Measurements from ENCODE around the gene PHEX.

PHEX gene

DNA sequence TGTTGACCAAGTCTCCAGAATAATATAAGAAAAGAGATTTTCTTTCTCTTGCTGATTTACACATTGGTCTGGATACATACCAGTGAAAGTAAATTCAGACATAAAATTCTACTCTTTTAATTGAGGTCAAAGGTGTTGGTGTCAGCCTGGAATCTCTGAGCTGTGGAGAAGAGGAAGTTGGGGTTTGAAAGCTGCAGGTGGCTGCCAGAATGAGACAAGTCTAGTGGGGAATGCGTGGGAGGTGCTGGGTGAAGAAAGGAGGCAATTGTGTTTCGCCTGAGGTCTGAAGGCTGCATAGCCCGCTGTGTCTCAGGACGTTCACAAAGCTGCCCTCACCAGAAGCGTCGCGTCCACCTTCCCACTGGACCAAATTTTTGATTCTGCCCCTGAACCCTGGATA is 31.2 kb downstream of the PHEX start:
- Mint-ChIP-seq H3K4me3 (peak overlapping the region; percentile 43 to 59), H3K4me1 (peaks cover 83% of the 10 kb centered on the region), H3K27me3 (no peaks in the 10 kb centered on the region), H3K9me3 (no peaks in the 10 kb centered on the region), H3K27ac (no peak overlapping the region)
- DNase-seq (peak; percentile 8 to 13), ATAC-seq (peak; percentile 54)

- Mint-ChIP-seq H3K4me1 (peaks cover 29% of the 10 kb centered on the region), H3K9me3 (no peaks in the 10 kb centered on the region), H3K27ac (no peak overlapping the region), H3K4me3 (no peak overlapping the region), H3K27me3 (no peaks in the 10 kb centered on the region)
- DNase-seq (no peak), ATAC-seq (no peak)
Measured at GRCh38 chrX:22069586-22069985, 37.5 kb downstream of the PHEX start.

GRCh38 chrX:22073928-22074327 is 41.8 kb downstream of the PHEX start:
- DNase-seq (no peak), ATAC-seq (no peak)
- Mint-ChIP-seq H3K27ac (no peak overlapping the region), H3K4me3 (no peak overlapping the region), H3K27me3 (no peaks in the 10 kb centered on the region), H3K9me3 (no peaks in the 10 kb centered on the region), H3K4me1 (no peaks in the 10 kb centered on the region)

DNA sequence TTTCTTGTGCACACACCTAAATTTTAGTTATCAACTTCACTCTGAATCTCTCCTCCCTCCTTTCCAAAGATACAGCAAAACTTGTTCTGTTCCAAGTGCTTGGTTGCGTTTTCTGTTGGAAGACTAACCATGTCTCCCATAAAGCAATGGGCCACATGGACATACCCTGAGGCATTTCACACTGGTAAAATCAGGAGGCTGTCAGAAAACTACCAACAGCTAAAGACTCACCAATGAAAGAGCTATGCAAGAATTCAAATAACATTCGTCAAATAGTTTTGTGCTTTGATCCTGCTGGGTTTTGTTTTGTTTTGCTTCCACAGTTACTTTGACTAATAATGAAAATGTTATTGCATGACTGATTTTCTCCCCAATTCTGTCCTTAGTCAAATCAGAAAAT is 46.0 kb downstream of the PHEX start:
- H3K27ac Mint-ChIP-seq, result peak overlapping the region in 1 of 2 donors; percentile 34
- peaks cover 6% of the 10 kb centered on the region for H3K4me1 Mint-ChIP-seq
- no peaks in the 10 kb centered on the region for H3K27me3 Mint-ChIP-seq
- no peak overlapping the region for H3K4me3 Mint-ChIP-seq
- H3K9me3 Mint-ChIP-seq, result no peaks in the 10 kb centered on the region
- ATAC-seq (no peak), DNase-seq (no peak)

- ATAC-seq (peak; percentile 74), DNase-seq (peak; percentile 19 to 23)
- H3K27me3 Mint-ChIP-seq, result no peaks in the 10 kb centered on the region
- peaks cover 12% of the 10 kb centered on the region for H3K4me1 Mint-ChIP-seq
- no peak overlapping the region for H3K4me3 Mint-ChIP-seq
- H3K27ac Mint-ChIP-seq, result peak overlapping the region in 1 of 2 donors; percentile 86
- no peaks in the 10 kb centered on the region for H3K9me3 Mint-ChIP-seq
Measured at GRCh38 chrX:22081475-22082092, 49.5 kb downstream of the PHEX start.

GRCh38 chrX:22086003-22086402 is 53.9 kb downstream of the PHEX start:
- Mint-ChIP-seq H3K9me3 (no peaks in the 10 kb centered on the region), H3K27ac (no peak overlapping the region), H3K4me1 (peaks cover 39% of the 10 kb centered on the region), H3K4me3 (no peak overlapping the region), H3K27me3 (no peaks in the 10 kb centered on the region)
- ATAC-seq, result no peak
- no peak for DNase-seq

- no peak for DNase-seq
- ATAC-seq, result no peak
- Mint-ChIP-seq H3K4me1 (peaks cover 41% of the 10 kb centered on the region), H3K9me3 (no peaks in the 10 kb centered on the region), H3K27me3 (no peaks in the 10 kb centered on the region), H3K4me3 (peak overlapping the region in 1 of 2 donors; percentile 35), H3K27ac (no peak overlapping the region)
Measured at GRCh38 chrX:22087011-22087557, 55.0 kb downstream of the PHEX start.

DNA sequence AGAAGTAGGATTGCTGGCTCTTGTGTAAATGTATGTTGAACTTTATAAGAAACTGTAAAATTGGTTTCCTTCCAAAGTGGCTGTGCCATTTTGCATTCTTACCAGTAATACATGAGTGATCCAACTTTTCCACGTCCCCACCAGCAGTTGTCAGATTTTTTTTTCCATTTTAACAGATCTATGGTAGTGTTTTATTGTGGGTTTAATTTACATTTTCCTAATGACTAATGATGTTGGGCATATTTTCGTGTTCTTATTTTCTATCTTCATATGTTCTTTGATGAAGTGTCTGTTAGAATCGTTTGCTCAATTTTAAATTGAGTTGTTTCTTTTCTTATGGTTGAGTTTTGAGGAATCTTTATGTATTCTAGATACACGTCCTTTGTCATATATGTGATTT is 56.2 kb downstream of the PHEX start:
- DNase-seq (no peak), ATAC-seq (no peak)
- Mint-ChIP-seq H3K27me3 (no peaks in the 10 kb centered on the region), H3K4me3 (peak overlapping the region in 1 of 2 donors; percentile 22), H3K9me3 (no peaks in the 10 kb centered on the region), H3K27ac (no peak overlapping the region), H3K4me1 (peaks cover 41% of the 10 kb centered on the region)

DNA sequence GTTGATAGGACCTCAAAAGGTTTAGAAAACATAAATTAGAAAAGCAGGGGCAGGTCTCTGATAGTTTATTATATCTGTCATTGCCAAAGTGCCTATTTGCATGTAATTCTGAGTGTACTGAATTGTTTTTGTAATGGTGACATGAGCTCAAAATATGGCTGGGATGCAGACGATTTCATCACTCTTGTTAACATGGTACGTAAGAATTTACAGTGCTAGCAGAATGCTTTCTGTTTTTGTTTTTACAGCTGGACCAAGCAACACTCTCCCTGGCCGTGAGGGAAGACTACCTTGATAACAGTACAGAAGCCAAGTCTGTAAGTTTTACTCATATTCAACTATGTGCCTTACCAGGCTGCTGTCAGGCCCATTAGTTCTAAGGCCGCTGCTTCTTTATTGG is 58.1 kb downstream of the PHEX start:
- Mint-ChIP-seq H3K27ac (no peak overlapping the region), H3K27me3 (no peaks in the 10 kb centered on the region), H3K4me1 (peaks cover 51% of the 10 kb centered on the region), H3K4me3 (no peak overlapping the region), H3K9me3 (no peaks in the 10 kb centered on the region)
- DNase-seq (no peak), ATAC-seq (no peak)

DNA sequence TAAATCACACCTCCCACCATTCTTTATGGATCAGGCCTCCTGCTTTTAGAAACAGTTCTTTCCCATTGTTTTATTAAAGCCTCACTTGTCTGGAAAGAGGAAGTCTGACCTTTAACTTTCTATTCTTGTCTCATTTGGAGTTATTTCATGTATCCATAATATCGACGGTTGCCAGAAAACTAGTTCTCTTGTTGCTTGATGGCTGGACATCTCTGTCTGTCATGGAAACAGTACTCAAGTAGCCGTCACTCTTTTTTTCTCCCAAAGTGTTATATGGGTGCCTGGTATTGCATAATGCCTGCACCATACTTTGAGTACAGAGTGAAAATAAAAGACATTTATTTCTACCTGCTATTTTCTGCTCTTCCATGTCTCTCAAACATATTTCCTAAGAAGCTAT is 61.4 kb downstream of the PHEX start:
- no peak for ATAC-seq
- no peak overlapping the region for H3K27ac Mint-ChIP-seq
- no peak for DNase-seq

DNA sequence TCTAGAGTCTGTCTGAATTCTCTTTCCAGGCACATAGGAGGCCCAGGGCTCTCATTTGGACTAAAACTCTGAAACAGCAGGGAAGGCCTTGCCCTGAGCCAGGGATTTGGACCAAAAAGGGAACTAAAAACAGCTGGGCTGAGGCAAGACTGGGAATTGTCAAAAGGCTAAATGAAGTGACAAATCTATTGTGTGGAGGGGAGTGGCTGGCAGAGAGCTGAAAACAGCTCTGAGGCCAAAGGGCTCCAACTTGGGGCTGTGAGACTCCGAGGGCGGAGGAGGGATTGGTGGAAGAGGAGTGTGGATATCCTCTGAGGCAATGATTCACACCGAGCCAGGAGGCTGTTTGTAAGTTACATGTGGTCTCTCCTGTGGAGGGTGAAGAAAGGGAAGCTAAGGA is 63.2 kb downstream of the PHEX start:
- ATAC-seq (no peak), DNase-seq (no peak)
- H3K27me3 Mint-ChIP-seq, result no peaks in the 10 kb centered on the region
- no peaks in the 10 kb centered on the region for H3K9me3 Mint-ChIP-seq
- H3K4me3 Mint-ChIP-seq, result no peak overlapping the region
- peaks cover 24% of the 10 kb centered on the region for H3K4me1 Mint-ChIP-seq
- H3K27ac Mint-ChIP-seq, result peak overlapping the region in 1 of 2 donors; percentile 5

More for the DNA sequence above, 61.4 kb downstream of the PHEX start:
- Mint-ChIP-seq H3K9me3 (no peaks in the 10 kb centered on the region), H3K4me3 (no peak overlapping the region), H3K4me1 (peaks cover 30% of the 10 kb centered on the region), H3K27me3 (no peaks in the 10 kb centered on the region)

GRCh38 chrX:22095856-22096255 is 63.7 kb downstream of the PHEX start:
- peaks cover 20% of the 10 kb centered on the region for H3K4me1 Mint-ChIP-seq
- no peak overlapping the region for H3K27ac Mint-ChIP-seq
- ATAC-seq, result no peak
- no peak for DNase-seq
- no peak overlapping the region for H3K4me3 Mint-ChIP-seq
- H3K9me3 Mint-ChIP-seq, result no peaks in the 10 kb centered on the region
- H3K27me3 Mint-ChIP-seq, result no peaks in the 10 kb centered on the region

GRCh38 chrX:22097012-22097694 is 65.0 kb downstream of the PHEX start:
- DNase-seq, result no peak
- ATAC-seq, result no peak

DNA sequence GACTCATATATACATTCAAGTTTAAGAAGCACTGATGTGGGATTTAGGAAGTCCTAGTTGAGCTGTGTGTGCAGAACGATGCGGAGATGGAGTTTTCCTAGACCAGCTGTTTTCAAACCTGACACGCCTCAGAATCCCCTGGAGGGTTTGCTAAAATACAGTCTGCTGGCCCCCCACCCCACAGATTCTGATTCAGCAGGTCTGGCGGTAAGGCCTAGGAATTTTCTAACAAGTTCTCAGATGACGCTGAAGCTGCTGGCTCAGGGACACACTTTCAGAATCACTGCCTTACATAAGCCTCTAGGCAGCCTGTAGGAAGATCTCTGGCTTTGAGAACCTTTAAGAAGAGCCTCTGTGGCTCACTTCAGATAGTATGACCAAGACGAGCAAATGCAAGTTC is 73.1 kb downstream of the PHEX start:
- H3K9me3 Mint-ChIP-seq, result peaks cover 0 to 8% of the 10 kb centered on the region in 2 donors
- DNase-seq (no peak), ATAC-seq (no peak)
- no peak overlapping the region for H3K4me3 Mint-ChIP-seq
- H3K27me3 Mint-ChIP-seq, result no peaks in the 10 kb centered on the region
- no peak overlapping the region for H3K27ac Mint-ChIP-seq
- H3K4me1 Mint-ChIP-seq, result peaks cover 14% of the 10 kb centered on the region

More at GRCh38 chrX:22097012-22097694, 65.0 kb downstream of the PHEX start:
- Mint-ChIP-seq H3K4me3 (no peak overlapping the region), H3K27me3 (no peaks in the 10 kb centered on the region), H3K27ac (no peak overlapping the region), H3K9me3 (no peaks in the 10 kb centered on the region), H3K4me1 (peaks cover 10% of the 10 kb centered on the region)

- Mint-ChIP-seq H3K4me3 (no peak overlapping the region), H3K27ac (no peak overlapping the region), H3K9me3 (peaks cover 0 to 8% of the 10 kb centered on the region in 2 donors), H3K27me3 (no peaks in the 10 kb centered on the region), H3K4me1 (peaks cover 16% of the 10 kb centered on the region)
- no peak for DNase-seq
- no peak for ATAC-seq
Measured at GRCh38 chrX:22105971-22106370, 73.8 kb downstream of the PHEX start.

DNA sequence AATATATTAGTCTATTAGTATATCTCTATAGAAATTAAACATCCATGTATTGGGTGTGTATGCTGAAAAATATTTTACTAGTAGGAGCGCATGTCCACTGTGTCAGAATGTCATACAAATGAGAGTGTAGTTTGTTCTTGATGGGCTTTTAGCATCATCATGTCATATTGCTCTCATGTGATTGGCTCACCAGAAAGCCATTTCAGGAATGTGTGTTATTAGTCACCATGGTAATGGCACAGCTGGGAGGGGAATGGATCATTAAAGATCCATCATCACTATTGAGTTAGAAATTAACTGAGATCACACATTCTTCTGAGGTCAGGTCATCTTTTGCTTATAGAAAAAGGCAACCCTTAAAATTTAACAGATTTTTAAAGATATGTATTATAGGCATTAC is 77.3 kb downstream of the PHEX start:
- DNase-seq, result no peak
- H3K4me1 Mint-ChIP-seq, result peaks cover 8% of the 10 kb centered on the region
- H3K27me3 Mint-ChIP-seq, result no peaks in the 10 kb centered on the region
- no peak for ATAC-seq
- no peak overlapping the region for H3K4me3 Mint-ChIP-seq
- no peak overlapping the region for H3K27ac Mint-ChIP-seq
- peaks cover 0 to 1% of the 10 kb centered on the region in 2 donors for H3K9me3 Mint-ChIP-seq
